A673 (cell line): ENCODE measurements around the gene CENPS.

ENCODE experiments used
- EZH2 ChIP-seq: fragments of 200-600 bp; sonication (generic); IDR thresholded peaks from 2 replicates; pipeline ENCODE4 v1.6.1; 2017; ENCODE audit warnings: borderline replicate concordance, low read depth, mild to moderate bottlenecking, mixed read lengths, antibody characterized with exemption, low read length; ENCODE audit not compliant: poor library complexity, severe bottlenecking
- TF ChIP-seq, protein P1 (sequence below): fragments of 300-800, 200-600 bp; sonication (generic); conservative IDR thresholded peaks from 2 replicates; pipeline ENCODE4 v1.5.1; 2017; ENCODE audit warnings: low read depth, mild to moderate bottlenecking, antibody characterized with exemption, low read length, moderate library complexity, mixed read lengths

DNA sequence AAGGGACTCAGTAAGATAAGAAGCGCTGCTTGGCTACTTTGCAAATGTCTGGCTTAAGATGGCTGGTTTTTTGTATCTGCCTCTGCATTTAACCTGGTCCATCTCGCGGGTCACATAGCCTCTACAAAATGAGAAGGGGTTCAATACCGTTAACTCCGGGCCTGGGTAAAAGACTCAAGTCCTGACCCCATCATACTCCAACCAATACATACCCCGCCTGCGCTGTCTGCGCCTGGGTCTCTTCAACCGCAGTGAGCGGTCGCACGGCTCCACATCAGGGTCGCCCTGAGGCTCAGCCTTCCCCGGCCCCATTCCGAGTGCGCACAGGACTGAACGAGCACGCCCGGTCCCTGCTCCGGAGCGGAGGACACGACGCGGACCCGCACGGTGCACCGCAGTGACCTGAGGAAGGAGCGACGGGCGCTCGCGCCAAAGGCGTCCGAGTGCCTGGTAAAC lies 31.9 kb upstream of the CENPS start:
- TF ChIP-seq, protein P1, sequence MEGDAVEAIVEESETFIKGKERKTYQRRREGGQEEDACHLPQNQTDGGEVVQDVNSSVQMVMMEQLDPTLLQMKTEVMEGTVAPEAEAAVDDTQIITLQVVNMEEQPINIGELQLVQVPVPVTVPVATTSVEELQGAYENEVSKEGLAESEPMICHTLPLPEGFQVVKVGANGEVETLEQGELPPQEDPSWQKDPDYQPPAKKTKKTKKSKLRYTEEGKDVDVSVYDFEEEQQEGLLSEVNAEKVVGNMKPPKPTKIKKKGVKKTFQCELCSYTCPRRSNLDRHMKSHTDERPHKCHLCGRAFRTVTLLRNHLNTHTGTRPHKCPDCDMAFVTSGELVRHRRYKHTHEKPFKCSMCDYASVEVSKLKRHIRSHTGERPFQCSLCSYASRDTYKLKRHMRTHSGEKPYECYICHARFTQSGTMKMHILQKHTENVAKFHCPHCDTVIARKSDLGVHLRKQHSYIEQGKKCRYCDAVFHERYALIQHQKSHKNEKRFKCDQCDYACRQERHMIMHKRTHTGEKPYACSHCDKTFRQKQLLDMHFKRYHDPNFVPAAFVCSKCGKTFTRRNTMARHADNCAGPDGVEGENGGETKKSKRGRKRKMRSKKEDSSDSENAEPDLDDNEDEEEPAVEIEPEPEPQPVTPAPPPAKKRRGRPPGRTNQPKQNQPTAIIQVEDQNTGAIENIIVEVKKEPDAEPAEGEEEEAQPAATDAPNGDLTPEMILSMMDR = no peak
- TF ChIP-seq EZH2 = no peak
